Stimulated activated naive B cell treated with anti-CD40 and anti-IgM and Interleukin-4, amounts not matched to agents 10 μg/mL and 1 μg/mL and 100 μg/mL, for 72 hours (primary cell): ENCODE data around the gene CFAP20.

Experiments
- ATAC-seq, 2 donors: fragments of 150-1000 bp; cut with Tn5 transposase; replicated peaks; 2 replicates each; pipeline ENCODE4 v1.10.0; 2021; ENCODE audit warnings: moderate library complexity in 1 of 2
- DNase-seq: peaks from one replicate; pipeline ENCODE4 v3.0.0; 2021
- H3K27ac Mint-ChIP-seq: one replicate; pipeline ENCODE4 v1.8.0; 2022; ENCODE audit warnings: mild to moderate bottlenecking, mixed read lengths
- H3K27me3 Mint-ChIP-seq, 2 donors: one replicate each; pipeline ENCODE4 v1.8.0; 2022; ENCODE audit warnings: mixed read lengths in 2 of 2
- H3K36me3 Mint-ChIP-seq, 2 donors: one replicate each; pipeline ENCODE4 v1.8.0; 2022; ENCODE audit warnings: mixed read lengths in 2 of 2, mild to moderate bottlenecking in 1 of 2
- H3K4me1 Mint-ChIP-seq, 2 donors: one replicate each; pipeline ENCODE4 v1.8.0; 2022; ENCODE audit warnings: mixed read lengths in 2 of 2, mild to moderate bottlenecking in 1 of 2
- H3K4me3 Mint-ChIP-seq, 2 donors: one replicate each; pipeline ENCODE4 v1.8.0; 2022; ENCODE audit warnings: mild to moderate bottlenecking in 2 of 2, mixed read lengths in 2 of 2, moderate library complexity in 1 of 2
- H3K9me3 Mint-ChIP-seq, 2 donors: one replicate each; pipeline ENCODE4 v1.8.0; 2022; ENCODE audit warnings: mixed read lengths in 2 of 2, mild to moderate bottlenecking in 1 of 2

Gene CFAP20

GRCh38 chr16:58137581-58137980, 8.4 kb upstream of the CFAP20 start:
- peaks cover 30 to 41% of the 10 kb centered on the region in 2 donors for H3K36me3 Mint-ChIP-seq
- peaks cover 12 to 21% of the 10 kb centered on the region in 2 donors for H3K9me3 Mint-ChIP-seq
- H3K4me3 Mint-ChIP-seq: no peak overlapping the region
- H3K4me1 Mint-ChIP-seq: no peaks in the 10 kb centered on the region
- no peaks in the 10 kb centered on the region for H3K27me3 Mint-ChIP-seq
- DNase-seq (no peak), ATAC-seq (no peak)
- H3K27ac Mint-ChIP-seq: no peak overlapping the region

GRCh38 chr16:58128711-58129096, 477 bp downstream of the CFAP20 start:
- Mint-ChIP-seq H3K9me3 (no peaks in the 10 kb centered on the region), H3K27me3 (no peaks in the 10 kb centered on the region), H3K4me3 (peak overlapping the region; percentile 87 to 88), H3K4me1 (peaks cover 29 to 34% of the 10 kb centered on the region in 2 donors), H3K36me3 (peaks cover 0 to 1% of the 10 kb centered on the region in 2 donors), H3K27ac (peak overlapping the region; percentile 92)
- peak; percentile 14 to 16 for ATAC-seq
- no peak for DNase-seq

- no peak for ATAC-seq
- H3K9me3 Mint-ChIP-seq: no peaks in the 10 kb centered on the region
- peaks cover 0 to 1% of the 10 kb centered on the region in 2 donors for H3K36me3 Mint-ChIP-seq
- peak overlapping the region; percentile 92 for H3K27ac Mint-ChIP-seq
- no peak for DNase-seq
- peak overlapping the region; percentile 87 to 88 for H3K4me3 Mint-ChIP-seq
- no peaks in the 10 kb centered on the region for H3K27me3 Mint-ChIP-seq
- H3K4me1 Mint-ChIP-seq: peaks cover 30 to 36% of the 10 kb centered on the region in 2 donors
These were observed 975 bp downstream of the CFAP20 start for GRCh38 chr16:58128181-58128631.

GRCh38 chr16:58127634-58128033, 1.5 kb downstream of the CFAP20 start:
- peaks cover 31 to 39% of the 10 kb centered on the region in 2 donors for H3K4me1 Mint-ChIP-seq
- ATAC-seq: no peak
- H3K27ac Mint-ChIP-seq: peak overlapping the region; percentile 93
- DNase-seq: no peak
- peaks cover 0 to 1% of the 10 kb centered on the region in 2 donors for H3K36me3 Mint-ChIP-seq
- peak overlapping the region; percentile 87 to 88 for H3K4me3 Mint-ChIP-seq
- H3K27me3 Mint-ChIP-seq: no peaks in the 10 kb centered on the region
- no peaks in the 10 kb centered on the region for H3K9me3 Mint-ChIP-seq

- Mint-ChIP-seq H3K36me3 (peaks cover 0 to 1% of the 10 kb centered on the region in 2 donors), H3K27ac (peak overlapping the region; percentile 93), H3K4me1 (peaks cover 32 to 43% of the 10 kb centered on the region in 2 donors), H3K27me3 (no peaks in the 10 kb centered on the region), H3K4me3 (peak overlapping the region; percentile 36 to 88), H3K9me3 (no peaks in the 10 kb centered on the region)
- ATAC-seq (no peak), DNase-seq (no peak)
These were observed 2.1 kb downstream of the CFAP20 start for GRCh38 chr16:58127033-58127556.

- no peak for DNase-seq
- Mint-ChIP-seq H3K36me3 (peaks cover 0 to 1% of the 10 kb centered on the region in 2 donors), H3K27me3 (no peaks in the 10 kb centered on the region), H3K4me1 (peaks cover 37 to 49% of the 10 kb centered on the region in 2 donors), H3K9me3 (no peaks in the 10 kb centered on the region), H3K4me3 (no peak overlapping the region), H3K27ac (no peak overlapping the region)
- ATAC-seq: no peak
These were observed 2.7 kb downstream of the CFAP20 start for GRCh38 chr16:58126451-58126961.

GRCh38 chr16:58125781-58126335, 3.3 kb downstream of the CFAP20 start:
- DNase-seq (no peak), ATAC-seq (no peak)
- peaks cover 0 to 1% of the 10 kb centered on the region in 2 donors for H3K36me3 Mint-ChIP-seq
- H3K27me3 Mint-ChIP-seq: no peaks in the 10 kb centered on the region
- no peaks in the 10 kb centered on the region for H3K9me3 Mint-ChIP-seq
- no peak overlapping the region for H3K4me3 Mint-ChIP-seq
- H3K27ac Mint-ChIP-seq: peak overlapping the region; percentile 56
- H3K4me1 Mint-ChIP-seq: peaks cover 38 to 50% of the 10 kb centered on the region in 2 donors

GRCh38 chr16:58125041-58125440, 4.1 kb downstream of the CFAP20 start:
- Mint-ChIP-seq H3K4me1 (peaks cover 38 to 54% of the 10 kb centered on the region in 2 donors), H3K4me3 (no peak overlapping the region), H3K27ac (no peak overlapping the region), H3K9me3 (no peaks in the 10 kb centered on the region), H3K27me3 (no peaks in the 10 kb centered on the region), H3K36me3 (peaks cover 0 to 1% of the 10 kb centered on the region in 2 donors)
- DNase-seq: no peak
- ATAC-seq: no peak

GRCh38 chr16:58124601-58124915, 4.6 kb downstream of the CFAP20 start:
- DNase-seq (no peak), ATAC-seq (no peak)
- peaks cover 38 to 57% of the 10 kb centered on the region in 2 donors for H3K4me1 Mint-ChIP-seq
- peaks cover 0 to 1% of the 10 kb centered on the region in 2 donors for H3K36me3 Mint-ChIP-seq
- no peak overlapping the region for H3K27ac Mint-ChIP-seq
- H3K4me3 Mint-ChIP-seq: no peak overlapping the region
- H3K9me3 Mint-ChIP-seq: no peaks in the 10 kb centered on the region
- H3K27me3 Mint-ChIP-seq: no peaks in the 10 kb centered on the region

GRCh38 chr16:58123896-58124600, 5.1 kb downstream of the CFAP20 start:
- Mint-ChIP-seq H3K4me3 (no peak overlapping the region), H3K27ac (no peak overlapping the region), H3K27me3 (no peaks in the 10 kb centered on the region), H3K4me1 (peaks cover 38 to 57% of the 10 kb centered on the region in 2 donors), H3K36me3 (peaks cover 0 to 1% of the 10 kb centered on the region in 2 donors), H3K9me3 (no peaks in the 10 kb centered on the region)
- DNase-seq (no peak), ATAC-seq (no peak)

GRCh38 chr16:58121132-58121531, 8.0 kb downstream of the CFAP20 start:
- H3K4me1 Mint-ChIP-seq: peaks cover 25 to 50% of the 10 kb centered on the region in 2 donors
- H3K9me3 Mint-ChIP-seq: no peaks in the 10 kb centered on the region

GRCh38 chr16:58120234-58120633, 8.9 kb downstream of the CFAP20 start:
- Mint-ChIP-seq H3K27ac (no peak overlapping the region), H3K4me1 (peaks cover 20 to 46% of the 10 kb centered on the region in 2 donors), H3K9me3 (no peaks in the 10 kb centered on the region), H3K4me3 (no peak overlapping the region), H3K27me3 (no peaks in the 10 kb centered on the region), H3K36me3 (peaks cover 12 to 14% of the 10 kb centered on the region in 2 donors)
- no peak for DNase-seq
- ATAC-seq: no peak

More at GRCh38 chr16:58121132-58121531, 8.0 kb downstream of the CFAP20 start:
- no peak overlapping the region for H3K27ac Mint-ChIP-seq
- no peaks in the 10 kb centered on the region for H3K27me3 Mint-ChIP-seq
- peaks cover 7 to 8% of the 10 kb centered on the region in 2 donors for H3K36me3 Mint-ChIP-seq
- no peak for ATAC-seq
- H3K4me3 Mint-ChIP-seq: no peak overlapping the region
- no peak for DNase-seq

- Mint-ChIP-seq H3K27ac (no peak overlapping the region), H3K4me3 (no peak overlapping the region), H3K27me3 (no peaks in the 10 kb centered on the region), H3K36me3 (peaks cover 19 to 20% of the 10 kb centered on the region in 2 donors), H3K9me3 (no peaks in the 10 kb centered on the region), H3K4me1 (peaks cover 17 to 46% of the 10 kb centered on the region in 2 donors)
- ATAC-seq: no peak
- no peak for DNase-seq
These were observed 9.7 kb downstream of the CFAP20 start for GRCh38 chr16:58119509-58119845.

GRCh38 chr16:58118801-58119508, 10.2 kb downstream of the CFAP20 start:
- Mint-ChIP-seq H3K27ac (no peak overlapping the region), H3K9me3 (peaks cover 0 to under 1% of the 10 kb centered on the region in 2 donors), H3K36me3 (peaks cover 22 to 23% of the 10 kb centered on the region in 2 donors), H3K27me3 (no peaks in the 10 kb centered on the region), H3K4me1 (peaks cover 14 to 41% of the 10 kb centered on the region in 2 donors), H3K4me3 (no peak overlapping the region)
- DNase-seq (no peak), ATAC-seq (no peak)
